ENCODE measurements around the gene PTPN14. TPM values are rescaled to one million over a fixed set of nuclear protein-coding genes. Genes with fewer than 3 reads are reported as not detected.

The PTPN14 gene
- total and polyA plus RNA-seq, 2 of the 4 experiments (the other 2 are of a cell fraction): 21.5 to 31.7 TPM

DNA sequence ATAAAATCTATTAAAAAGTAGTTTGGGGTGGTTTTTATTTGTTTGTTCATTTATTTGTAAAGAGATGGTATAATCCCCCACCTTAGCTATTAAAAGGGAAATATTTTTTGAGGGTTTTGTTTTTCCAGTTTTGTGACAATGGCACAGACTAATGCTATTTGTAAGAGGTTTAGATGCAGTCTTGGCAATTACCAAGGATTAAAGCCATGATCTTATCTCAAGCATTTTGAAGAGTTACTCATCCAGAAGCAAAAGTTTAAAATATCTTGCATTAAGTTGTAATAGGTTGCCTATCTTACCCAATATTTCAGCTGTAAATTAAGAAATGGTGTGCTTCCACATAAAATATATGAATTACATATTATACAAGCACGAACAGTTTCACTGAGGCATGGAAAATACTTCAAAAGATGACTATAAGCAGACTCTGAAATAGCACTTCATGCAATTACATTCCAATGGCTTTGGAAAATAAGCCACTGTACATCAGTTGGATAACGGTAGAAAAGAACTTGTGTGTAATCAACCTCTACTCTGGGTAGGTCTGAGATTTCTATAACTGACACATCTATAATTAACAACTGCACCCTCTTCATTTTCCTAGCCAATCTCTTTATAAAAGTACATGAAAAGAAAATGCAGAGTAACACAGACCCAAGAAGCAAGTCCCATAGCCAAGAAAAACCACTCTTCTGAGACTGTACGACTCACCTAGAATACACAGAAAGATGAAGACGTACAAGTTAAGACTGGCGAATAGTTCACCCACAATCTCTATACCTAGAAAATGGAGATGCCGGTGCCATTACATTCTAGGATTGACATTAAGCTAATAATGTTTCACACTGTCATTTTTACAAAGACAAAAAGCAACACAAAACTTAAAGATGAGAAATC, 95.2 kb downstream of the PTPN14 start:
- WGBS, 2 experiments (ENCODE audit: extremely low coverage in 2 of 2, insufficient read length in 1 of 2): 83% methylated on average over 1 of the region's 6 CpGs; no CpG with 5 or more reads in 1 of the 2 experiments
- Histone ChIP-seq H3K36me3 (ENCODE audit: control insufficient read depth, insufficient read depth, low read length) (0 out of 2 replicates have a peak, but pooled peaks cover 3% of the 10 kb centered on the region), H3K4me2 (ENCODE audit: low read depth, low read length) (no peak overlapping the region), H3K9ac (ENCODE audit: low read depth, low read length) (no peak overlapping the region), H3K56ac (ENCODE audit: extremely low read depth, insufficient read depth, low read length) (no peak overlapping the region), H4K5ac (ENCODE audit: low read depth, low read length) (no peak overlapping the region), H2AFZ (replicated peaks; ENCODE audit: low read length, poor library complexity) (no peak overlapping the region), H3K14ac (replicated peaks; ENCODE audit: low read depth, low read length) (no peak overlapping the region), H2BK120ac (ENCODE audit: low read depth, low read length) (no peak overlapping the region), H2BK20ac (ENCODE audit: low read depth, low read length) (no peak overlapping the region), H2AK5ac (ENCODE audit: low read depth, low read length) (no peak overlapping the region), H4K8ac (ENCODE audit: low read depth in 2 of 2, low read length in 2 of 2) (no peak overlapping the region), H3K18ac (ENCODE audit: low read depth, low read length) (no peak overlapping the region), H4K91ac (ENCODE audit: insufficient read depth, low read depth, low read length) (no peak overlapping the region), H2BK15ac (ENCODE audit: low read depth, low read length) (no peak overlapping the region), H2BK5ac (ENCODE audit: low read depth, low read length, poor library complexity, severe bottlenecking) (no peak overlapping the region), H4K20me1 (ENCODE audit: insufficient read depth, low read length) (peaks cover 30% of the 10 kb centered on the region; the same call in 1 of the 2 replicates), H3K23ac (ENCODE audit: low read depth, low read length) (no peak overlapping the region), H3K9me3 (ENCODE audit: control insufficient read depth, insufficient read depth, low read length) (no peaks in the 10 kb centered on the region), H3K4ac (ENCODE audit: low read depth, low read length) (no peak overlapping the region), H3K27me3 (ENCODE audit: control insufficient read depth, insufficient read depth, low read length) (no peaks in the 10 kb centered on the region), H3K9me1 (ENCODE audit: insufficient read depth, low read length) (peaks cover 25% of the 10 kb centered on the region), H3K27ac (ENCODE audit: insufficient read depth, low read length) (no peak overlapping the region), H3K4me3 (ENCODE audit: insufficient read depth, low read depth, low read length) (no peak overlapping the region), H2AK9ac (replicated peaks; ENCODE audit: low read depth, low read length, poor library complexity) (no peak overlapping the region), H3K4me1 (ENCODE audit: control insufficient read depth, insufficient read depth, low read length) (peaks cover 18% of the 10 kb centered on the region), H3K79me1 (ENCODE audit: low read depth in 1 of 2, low read length in 2 of 2) (peaks cover 42 to 78% of the 10 kb centered on the region in 2 experiments)
- intact Hi-C loops (cut with micrococcal nuclease): no loop called here
- dilution Hi-C loops (cut with HindIII; ENCODE audit: low sequenced_read_pairs, unreplicated experiment): no loop called here
- DNase-seq: no peak
- no peak for ATAC-seq (ENCODE audit: low read depth)
- ChIA-PET CTCF (interaction anchor here (0.7 to 1.2 kb wide), 3 partner anchors 60 to 123 kb away, joined by 3 read pairs; no protein-coding TSS in a partner anchor), POLR2A (ENCODE audit: unreplicated experiment) (no interaction called here)
- BruUV-seq (replicated peaks): no TSS peak
- in situ Hi-C loops (cut with MboI; ENCODE audit: low sequenced_read_pairs): no loop called here
- TF ChIP-seq, protein P1, sequence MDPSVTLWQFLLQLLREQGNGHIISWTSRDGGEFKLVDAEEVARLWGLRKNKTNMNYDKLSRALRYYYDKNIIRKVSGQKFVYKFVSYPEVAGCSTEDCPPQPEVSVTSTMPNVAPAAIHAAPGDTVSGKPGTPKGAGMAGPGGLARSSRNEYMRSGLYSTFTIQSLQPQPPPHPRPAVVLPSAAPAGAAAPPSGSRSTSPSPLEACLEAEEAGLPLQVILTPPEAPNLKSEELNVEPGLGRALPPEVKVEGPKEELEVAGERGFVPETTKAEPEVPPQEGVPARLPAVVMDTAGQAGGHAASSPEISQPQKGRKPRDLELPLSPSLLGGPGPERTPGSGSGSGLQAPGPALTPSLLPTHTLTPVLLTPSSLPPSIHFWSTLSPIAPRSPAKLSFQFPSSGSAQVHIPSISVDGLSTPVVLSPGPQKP (IDR thresholded peaks at IDR 0.05; ENCODE audit: borderline replicate concordance, low read depth, low read length): no peak
- TF ChIP-seq MXI1 (IDR thresholded peaks at IDR 0.05; ENCODE audit: borderline replicate concordance, low read depth, low read length) (no peak), MAFK (IDR thresholded peaks at IDR 0.05; ENCODE audit: low read depth, low read length) (no peak), MAZ (IDR thresholded peaks at IDR 0.05; ENCODE audit: borderline replicate concordance, low read depth, low read length) (no peak)

Measured in IMR-90 (cell line).